ENCODE results near the gene GPR78.

The GPR78 gene

GRCh38 chr4:8585721-8586212 lies 5.6 kb downstream of the GPR78 start:
- no peak for DNase-seq (ENCODE audit: low read depth)
- TF ChIP-seq CTCF (IDR thresholded peaks at IDR 0.05; ENCODE audit: low read depth, low read length, missing control alignments) = no peak

GRCh38 chr4:8586246-8586645 lies 6.1 kb downstream of the GPR78 start:
- TF ChIP-seq CTCF (IDR thresholded peaks at IDR 0.05; ENCODE audit: low read depth, low read length, missing control alignments) = no peak
- H3K4me3 ChIP-seq (ENCODE audit: low read depth, low read length) = no peak overlapping the region
- no peak for DNase-seq (ENCODE audit: low read depth)

More at GRCh38 chr4:8585721-8586212, 5.6 kb downstream of the GPR78 start:
- H3K4me3 ChIP-seq (ENCODE audit: low read depth, low read length) = no peak overlapping the region

- DNase-seq (ENCODE audit: low read depth) = no peak
- no peak overlapping the region for H3K4me3 ChIP-seq (ENCODE audit: low read depth, low read length)
- peak; percentile 24 for TF ChIP-seq CTCF (IDR thresholded peaks at IDR 0.05; ENCODE audit: low read depth, low read length, missing control alignments)
Measured at GRCh38 chr4:8586671-8587468, 6.7 kb downstream of the GPR78 start.

GRCh38 chr4:8587469-8588195 lies 7.4 kb downstream of the GPR78 start:
- no peak overlapping the region for H3K4me3 ChIP-seq (ENCODE audit: low read depth, low read length)
- no peak for DNase-seq (ENCODE audit: low read depth)
- no peak for TF ChIP-seq CTCF (IDR thresholded peaks at IDR 0.05; ENCODE audit: low read depth, low read length, missing control alignments)

GRCh38 chr4:8588196-8588470 lies 7.9 kb downstream of the GPR78 start:
- no peak for TF ChIP-seq CTCF (IDR thresholded peaks at IDR 0.05; ENCODE audit: low read depth, low read length, missing control alignments)
- no peak for DNase-seq (ENCODE audit: low read depth)
- H3K4me3 ChIP-seq (ENCODE audit: low read depth, low read length) = no peak overlapping the region

- TF ChIP-seq CTCF (IDR thresholded peaks at IDR 0.05; ENCODE audit: low read depth, low read length, missing control alignments) = no peak
- H3K4me3 ChIP-seq (ENCODE audit: low read depth, low read length) = no peak overlapping the region
- no peak for DNase-seq (ENCODE audit: low read depth)
Measured at GRCh38 chr4:8589336-8589735, 9.1 kb downstream of the GPR78 start.

All from GM12864 (cell line).